Ovary (tissue), 3 donors: ENCODE results near the gene IL6R.

Source experiments
- CTCF ChIP-seq, 3 donors: fragments of 450-650 bp in 2 of 3; fragments of 200-600 bp in 1 of 3; IDR thresholded peaks; one replicate each; pipeline versions ENCODE4 v1.5.1 to v1.8.0; 2016 to 2022; ENCODE audit warnings: antibody characterized with exemption in 3 of 3, mild to moderate bottlenecking in 1 of 3
- EP300 ChIP-seq: sonication (generic); formaldehyde crosslinking; IDR thresholded peaks from one replicate; pipeline ENCODE4 v1.6.1; 2017; ENCODE audit warnings: antibody characterized with exemption
- POLR2A ChIP-seq: fragments of 450-650 bp; IDR thresholded peaks from one replicate; pipeline ENCODE4 v1.6.1; 2017; ENCODE audit warnings: antibody characterized with exemption, mild to moderate bottlenecking, moderate library complexity
- donor health status: DM: no; HTN: no; CAD: no.

DNA sequence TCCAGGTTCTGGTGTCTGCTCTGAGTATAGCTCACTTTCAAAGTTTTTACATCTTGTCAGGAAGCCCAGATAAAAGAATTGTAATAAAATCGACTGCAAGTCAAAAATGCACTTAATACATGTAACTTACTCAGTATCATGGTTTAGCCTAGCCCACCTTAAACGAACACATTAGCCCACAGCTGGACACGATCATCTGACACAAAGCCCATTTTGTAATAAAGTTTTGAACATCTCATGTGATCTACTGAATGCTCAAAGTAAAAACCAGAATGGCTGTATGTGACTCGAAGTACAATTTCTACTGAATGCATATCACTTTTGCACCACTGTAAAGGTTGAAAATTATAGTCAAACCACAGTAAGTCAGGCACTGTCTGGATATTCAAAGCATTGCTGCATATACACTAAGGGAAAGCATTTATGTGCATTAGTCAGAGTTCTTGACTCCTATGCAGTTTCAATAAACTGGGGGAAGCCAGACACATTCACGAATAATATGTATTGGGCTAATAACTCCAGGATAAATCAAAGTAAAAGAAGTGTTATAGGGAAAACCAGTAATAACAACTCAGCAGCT is 84.6 kb downstream of the IL6R start:
- TF ChIP-seq CTCF (IDR thresholded peaks at IDR 0.05) (no peak), POLR2A (no peak), EP300 (no peak)
